Stromal cell of bone marrow (primary cell): ENCODE data around the gene RDH5.

Experiments
- DNase-seq: peaks from one replicate; pipeline ENCODE4 v3.0.0-alpha.2; 2012; ENCODE audit warnings: low read depth

RDH5 gene

DNA sequence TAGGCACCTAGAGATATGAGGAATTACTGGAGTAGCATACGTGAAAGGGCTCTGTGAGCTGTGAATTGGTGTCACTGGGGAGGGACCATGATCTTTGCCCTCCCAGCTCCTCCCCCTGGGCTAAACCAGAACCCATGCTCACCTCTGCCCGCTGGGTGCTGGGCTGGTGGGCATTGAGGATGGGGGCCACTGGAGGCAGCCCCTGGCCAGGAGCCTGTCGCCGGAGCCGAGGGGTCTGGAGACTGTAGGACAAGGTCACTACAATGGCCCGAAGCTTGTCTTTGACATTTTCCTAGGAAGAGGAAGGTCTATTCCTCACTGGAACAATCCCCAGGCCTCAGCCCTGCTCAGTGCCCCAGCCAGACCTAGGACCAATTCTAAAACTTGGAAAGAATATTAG, 24.1 kb upstream of the RDH5 start:
- no peak for DNase-seq

DNA sequence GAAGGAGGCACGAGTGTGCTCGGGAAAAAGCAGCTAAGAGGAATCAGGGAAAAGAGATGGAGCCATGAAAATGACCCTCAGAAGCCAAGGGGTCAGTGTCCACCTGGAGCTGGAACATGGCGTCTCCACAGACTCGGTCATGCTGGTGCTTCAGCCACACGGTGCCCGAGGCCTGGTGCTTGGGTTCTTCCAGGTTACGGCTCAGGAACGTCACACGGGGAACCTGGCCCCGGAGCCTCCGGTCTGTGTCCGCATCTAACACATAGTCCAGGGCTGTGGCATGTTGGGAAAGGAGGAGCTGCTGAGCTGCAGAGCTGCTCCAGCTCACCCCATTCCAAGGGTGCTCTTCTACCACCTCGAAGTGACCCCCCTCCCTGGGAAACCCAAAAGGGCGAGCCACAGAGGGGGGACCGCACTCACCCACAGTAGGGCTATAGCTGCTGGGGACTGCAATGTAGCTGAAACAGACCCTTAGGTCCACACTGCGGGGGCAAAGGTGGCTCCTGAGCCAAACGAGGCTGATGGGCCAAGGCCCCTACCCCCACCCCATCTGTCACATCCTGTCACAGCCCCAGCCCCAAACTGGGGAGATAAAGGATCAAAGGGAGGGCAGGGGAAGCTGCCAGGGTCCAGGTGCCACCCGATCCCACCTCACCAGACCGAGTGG, 23.3 kb upstream of the RDH5 start:
- no peak for DNase-seq

GRCh38 chr12:55697686-55698085, 22.5 kb upstream of the RDH5 start:
- DNase-seq = no peak

DNA sequence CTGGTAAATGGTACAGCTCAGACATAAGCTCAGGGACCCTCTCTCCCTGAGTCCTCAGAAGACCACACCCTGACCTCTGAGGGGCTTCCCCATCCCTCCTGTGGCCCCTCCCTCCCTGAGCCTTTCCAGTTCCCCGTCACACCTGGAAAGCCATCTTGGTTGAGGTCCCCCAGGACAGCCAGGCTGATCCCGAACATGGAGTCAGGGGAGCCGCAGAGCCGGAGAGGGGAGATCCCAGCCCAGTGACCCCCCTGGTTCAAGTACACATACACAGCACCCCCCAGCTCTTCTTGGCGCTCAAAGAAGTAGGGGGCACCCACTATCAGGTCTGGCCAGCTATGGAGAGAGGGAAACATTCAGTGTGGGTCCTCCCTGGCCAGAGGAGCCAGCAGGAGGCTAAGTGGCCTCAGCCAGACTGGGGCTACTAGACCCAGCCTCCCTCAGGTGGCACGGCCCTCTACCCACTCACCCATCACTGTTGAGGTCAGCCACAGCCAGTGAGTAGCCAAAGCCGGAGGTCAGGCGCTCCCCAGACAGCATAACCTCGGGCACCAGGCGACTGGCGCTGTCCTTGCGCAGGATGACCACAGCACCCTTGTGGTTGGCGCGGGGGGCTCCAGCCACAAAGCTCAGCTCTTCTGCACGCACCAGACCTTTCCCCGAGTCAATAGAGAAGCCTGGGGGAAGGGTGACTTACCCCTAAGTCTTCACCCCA, 21.8 kb upstream of the RDH5 start:
- no peak for DNase-seq

DNA sequence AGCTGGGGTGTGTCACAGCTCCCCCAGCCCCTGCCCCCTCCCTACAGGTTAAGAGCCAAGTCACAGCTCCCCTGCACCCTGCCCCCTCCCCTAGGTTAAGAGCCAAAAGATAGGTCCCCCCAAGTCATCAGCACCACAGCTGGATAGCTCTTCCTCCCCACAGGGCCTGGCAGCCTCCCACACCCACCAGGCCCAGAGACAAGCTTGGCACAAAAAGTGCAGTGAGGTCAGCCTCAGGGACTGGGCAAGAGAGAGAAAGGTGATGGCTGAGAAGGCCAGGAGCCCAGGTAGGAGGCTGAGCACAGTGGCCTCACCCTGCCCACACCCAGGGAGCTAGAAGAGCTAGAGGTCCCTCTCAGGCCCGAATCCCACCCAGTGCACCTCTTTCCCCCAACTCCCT, 21.2 kb upstream of the RDH5 start:
- DNase-seq = no peak

GRCh38 chr12:55699471-55700055, 20.6 kb upstream of the RDH5 start:
- no peak for DNase-seq

DNA sequence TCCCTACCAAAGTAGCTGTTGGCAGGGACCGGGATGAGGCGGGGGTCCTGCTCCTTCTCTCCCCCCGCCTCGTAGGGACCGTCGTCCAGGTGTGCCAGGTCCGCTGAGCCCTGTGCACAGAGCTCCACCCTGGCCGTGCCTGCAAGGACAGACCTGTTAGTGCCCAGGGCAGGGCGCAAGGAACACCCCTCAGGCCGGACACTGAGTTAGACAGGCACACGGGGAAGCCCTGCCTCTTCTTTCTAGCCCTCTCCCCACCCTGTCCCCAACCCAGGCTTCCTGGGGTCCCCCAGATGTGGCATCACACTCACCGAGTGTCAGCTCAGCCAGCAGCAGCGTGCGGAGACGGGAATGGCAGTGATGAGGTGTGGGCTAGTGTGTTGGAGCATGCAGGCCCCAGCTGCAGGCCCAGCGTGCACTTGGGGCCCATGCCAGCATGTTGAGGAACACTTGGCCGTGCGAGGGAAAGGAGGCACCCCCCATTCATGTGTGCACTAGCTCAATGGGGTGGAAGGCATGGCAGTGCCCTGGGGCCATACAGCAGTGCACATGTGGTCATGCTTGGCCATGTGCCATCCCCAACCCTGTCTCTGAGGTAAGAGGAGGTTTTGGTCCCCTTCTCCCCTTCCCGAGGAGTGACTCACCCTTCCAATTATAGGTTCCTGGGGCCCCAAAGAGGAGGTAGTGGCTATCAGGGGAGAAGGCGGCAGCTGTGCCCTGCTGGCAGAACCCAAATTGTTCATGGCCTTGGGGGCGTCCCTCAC, 19.8 kb upstream of the RDH5 start:
- no peak for DNase-seq

GRCh38 chr12:55702861-55703260, 17.3 kb upstream of the RDH5 start:
- no peak for DNase-seq

- DNase-seq = no peak
These were observed 16.9 kb upstream of the RDH5 start for GRCh38 chr12:55703288-55703687.

DNA sequence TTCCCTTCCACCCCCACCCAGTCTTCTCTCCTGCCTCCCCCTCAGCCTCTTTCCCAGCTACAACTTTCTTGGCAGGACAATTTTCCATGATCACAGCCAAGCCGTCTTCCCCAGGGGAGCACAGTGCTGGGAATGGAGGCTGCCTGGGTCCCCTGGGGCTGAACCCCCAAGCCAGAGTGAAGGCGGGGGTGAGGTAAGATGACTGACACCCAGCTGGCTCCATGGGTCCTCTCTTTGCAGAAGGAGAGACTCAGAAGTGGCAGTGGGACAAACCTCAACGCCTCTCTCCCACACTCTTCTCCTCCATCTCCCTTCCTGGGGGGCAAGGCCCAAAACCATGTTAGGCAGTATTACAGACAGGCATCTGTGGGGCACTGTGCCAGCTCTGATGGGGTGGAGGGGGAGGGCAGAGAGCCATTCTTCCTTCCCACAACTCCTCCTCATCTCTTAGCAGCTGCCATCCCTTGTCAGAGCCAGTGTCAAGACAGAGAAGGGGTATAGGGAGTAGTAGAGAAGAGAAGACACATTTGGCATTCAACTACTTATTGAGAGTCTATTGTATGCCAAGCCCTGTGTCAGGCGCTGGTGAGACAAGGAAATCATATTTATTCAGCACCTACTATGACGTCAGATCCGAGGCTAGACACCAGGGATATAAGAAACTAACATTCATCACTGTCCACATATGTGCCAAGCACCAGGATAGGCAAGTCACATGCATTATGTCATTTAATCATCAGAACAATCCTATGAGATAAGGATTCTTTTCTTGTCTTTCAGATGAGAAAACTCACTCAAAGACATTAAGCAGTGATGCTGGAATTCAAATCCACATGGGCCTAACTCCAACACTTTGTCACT, 16.1 kb upstream of the RDH5 start:
- no peak for DNase-seq

DNA sequence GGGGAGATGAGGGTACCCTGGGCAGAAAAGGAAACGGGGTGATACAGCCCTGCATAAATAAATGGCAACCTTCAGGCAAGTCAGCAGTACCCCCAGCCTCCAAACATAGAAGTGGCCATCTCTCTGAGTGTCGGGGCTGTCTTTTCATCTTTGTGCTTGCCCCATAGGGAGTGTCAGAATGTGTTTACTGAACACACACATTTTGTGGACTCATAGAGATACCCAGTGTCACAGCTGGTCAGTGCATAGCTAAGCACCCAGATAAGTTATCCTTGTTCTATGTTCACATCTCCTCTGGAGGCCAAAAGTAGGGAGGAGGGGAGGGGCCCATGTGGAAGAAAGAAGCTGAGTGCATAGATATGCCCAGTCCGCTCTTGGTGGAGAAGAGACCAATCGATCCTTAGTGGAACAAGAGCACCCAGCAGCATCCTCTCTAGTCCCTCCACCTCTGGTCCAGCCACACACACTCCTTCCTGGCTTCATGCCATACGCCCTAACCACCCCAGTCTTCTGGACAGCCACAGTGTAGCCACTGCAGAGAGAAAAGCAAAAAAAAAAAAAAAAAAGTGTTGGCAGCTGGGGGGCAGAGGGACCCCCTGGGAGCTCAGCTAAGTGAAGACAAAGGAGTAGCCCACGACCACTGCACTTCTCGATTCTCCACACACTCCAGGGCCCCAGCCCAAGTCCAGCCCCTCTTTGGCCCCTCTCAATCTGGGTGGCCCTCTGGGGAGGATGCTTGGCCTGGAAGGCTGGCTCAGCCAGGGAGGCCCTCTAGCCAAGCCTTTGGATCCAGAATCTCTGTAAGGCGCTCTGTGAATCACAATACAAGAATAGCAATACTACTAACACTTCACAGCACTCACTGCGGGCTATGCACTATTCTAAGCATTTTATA, 15.1 kb upstream of the RDH5 start:
- DNase-seq = no peak

DNA sequence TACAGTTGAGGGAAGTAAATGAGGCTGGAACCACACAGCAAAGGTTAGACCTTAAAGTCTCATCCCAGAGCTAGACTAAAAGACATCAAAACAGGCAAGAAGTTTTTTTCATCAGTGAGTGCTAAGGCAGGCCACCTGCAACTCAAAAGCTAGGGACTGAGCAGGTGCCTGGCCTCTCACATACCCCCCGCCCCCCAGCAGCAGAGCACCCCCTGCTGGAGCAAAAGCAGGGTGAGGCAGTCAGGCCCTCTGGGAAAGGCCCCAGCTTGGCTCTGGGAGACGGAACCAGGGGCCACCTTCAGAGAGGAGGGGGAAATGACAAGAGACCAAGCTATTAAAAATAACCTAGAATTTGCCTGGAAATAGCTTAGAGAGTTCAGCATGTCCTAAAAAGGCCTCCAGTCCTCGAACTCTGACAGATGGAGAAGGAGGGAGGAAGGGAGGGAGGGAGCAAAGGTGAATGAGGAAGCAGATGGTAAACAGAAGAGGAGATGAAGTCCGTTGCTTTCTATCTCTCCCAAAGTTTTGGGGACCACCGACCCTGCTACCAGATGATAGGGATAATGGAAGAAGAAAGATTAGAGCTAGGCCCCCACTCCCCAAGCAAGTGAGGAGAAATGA, 14.3 kb upstream of the RDH5 start:
- no peak for DNase-seq

DNA sequence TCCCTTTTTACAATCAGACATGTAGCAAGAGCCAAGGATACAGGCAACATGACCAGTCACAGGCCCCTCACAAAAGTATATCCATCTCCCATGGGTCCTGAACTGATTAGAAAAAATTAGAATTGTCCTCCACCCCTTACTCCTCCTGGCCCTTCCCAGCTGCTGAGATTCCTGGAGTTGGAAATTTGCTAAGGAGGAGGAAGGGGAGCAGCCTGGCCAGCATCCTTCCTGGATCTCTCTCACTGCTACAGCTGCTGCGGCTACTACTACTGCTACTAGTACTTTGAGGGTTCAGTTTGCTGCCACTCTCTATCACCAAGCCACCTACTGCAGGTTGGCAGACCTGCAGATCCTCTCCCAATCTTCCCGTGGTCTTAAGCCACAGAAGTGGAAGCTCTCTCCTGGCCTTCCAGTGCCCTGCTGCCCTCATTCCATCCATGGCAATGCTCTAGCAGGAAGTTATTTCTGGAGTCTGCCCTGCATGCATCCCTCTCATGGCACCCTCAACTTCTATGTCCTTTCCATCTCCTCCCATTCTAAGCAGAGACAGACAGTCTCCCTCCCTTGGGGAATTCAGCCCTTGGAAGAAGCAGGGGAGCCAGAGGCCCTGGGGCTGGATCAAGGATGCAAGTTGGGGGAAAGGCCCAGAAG, 13.5 kb upstream of the RDH5 start:
- no peak for DNase-seq

DNA sequence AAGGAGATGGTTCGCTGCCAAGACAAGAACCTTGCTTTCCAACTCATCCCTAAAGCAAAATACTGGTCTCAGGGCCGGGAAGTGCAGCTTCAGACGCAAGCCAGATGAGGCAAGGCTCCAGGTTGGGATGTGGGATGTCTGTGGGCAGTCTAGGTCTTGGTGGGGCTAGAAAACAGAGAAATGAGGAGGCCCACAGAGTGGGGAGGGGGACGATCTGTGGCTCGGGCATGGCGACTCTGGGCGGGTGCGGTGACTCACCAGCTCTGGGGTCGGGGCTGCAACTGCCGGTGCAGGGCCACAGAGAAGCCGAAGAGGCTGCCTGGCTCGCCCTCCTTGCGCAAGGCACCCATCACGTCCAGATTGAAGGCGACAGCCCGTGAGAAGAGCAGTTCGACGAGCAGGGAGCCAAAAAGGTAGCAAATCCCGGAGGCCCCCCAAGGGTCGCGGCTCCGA, 12.9 kb upstream of the RDH5 start:
- DNase-seq = no peak

DNA sequence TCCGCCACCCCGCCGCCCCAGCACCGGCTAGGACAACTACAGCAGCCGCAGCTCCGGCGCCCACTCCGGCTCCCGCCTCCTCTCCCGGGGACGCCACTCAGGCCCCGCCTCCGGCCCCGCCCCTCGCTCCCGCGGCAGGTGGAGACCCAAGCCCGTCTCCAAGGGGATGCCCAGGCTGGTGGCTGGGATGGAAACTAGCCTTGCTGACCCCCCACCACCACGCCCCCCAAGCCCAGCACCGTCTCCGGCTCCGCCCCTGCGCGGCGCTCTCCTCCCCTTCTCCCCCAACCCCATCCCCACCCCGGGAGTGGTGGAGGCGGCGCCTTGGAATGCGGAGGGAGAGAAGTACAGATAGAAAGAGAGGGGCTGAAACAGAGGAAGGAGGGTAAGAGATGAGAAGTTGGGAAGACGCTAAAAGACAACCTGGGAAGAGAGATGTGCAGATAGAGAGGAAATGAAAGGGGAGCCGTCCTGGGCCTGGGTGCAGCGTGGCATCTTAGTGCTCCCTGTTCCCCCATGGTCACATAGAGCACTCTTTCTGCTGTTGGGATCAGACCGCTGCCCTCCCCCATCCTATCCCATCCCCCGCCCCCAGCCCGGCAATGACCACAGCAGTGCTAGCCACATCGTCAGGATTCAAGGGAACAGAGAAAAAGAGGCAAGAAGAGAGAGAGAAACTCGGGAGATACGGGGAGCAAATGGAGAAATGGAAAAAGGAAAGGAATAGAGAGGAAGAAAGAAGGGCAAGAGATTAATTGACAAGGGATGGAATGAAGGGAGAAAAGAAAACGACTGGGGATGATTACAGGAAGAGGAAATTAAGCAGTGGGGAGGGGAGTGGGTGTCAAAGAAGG, 12.1 kb upstream of the RDH5 start, which contains the start of gene ITGA7:
Gene ITGA7 (minus strand): TSS at position 64 of the 854 bp plus-strand sequence. CDS start 222 bp downstream, outside the sequence.
- no peak for DNase-seq

- no peak for DNase-seq
These were observed 11.4 kb upstream of the RDH5 start for GRCh38 chr12:55708695-55709233.

DNA sequence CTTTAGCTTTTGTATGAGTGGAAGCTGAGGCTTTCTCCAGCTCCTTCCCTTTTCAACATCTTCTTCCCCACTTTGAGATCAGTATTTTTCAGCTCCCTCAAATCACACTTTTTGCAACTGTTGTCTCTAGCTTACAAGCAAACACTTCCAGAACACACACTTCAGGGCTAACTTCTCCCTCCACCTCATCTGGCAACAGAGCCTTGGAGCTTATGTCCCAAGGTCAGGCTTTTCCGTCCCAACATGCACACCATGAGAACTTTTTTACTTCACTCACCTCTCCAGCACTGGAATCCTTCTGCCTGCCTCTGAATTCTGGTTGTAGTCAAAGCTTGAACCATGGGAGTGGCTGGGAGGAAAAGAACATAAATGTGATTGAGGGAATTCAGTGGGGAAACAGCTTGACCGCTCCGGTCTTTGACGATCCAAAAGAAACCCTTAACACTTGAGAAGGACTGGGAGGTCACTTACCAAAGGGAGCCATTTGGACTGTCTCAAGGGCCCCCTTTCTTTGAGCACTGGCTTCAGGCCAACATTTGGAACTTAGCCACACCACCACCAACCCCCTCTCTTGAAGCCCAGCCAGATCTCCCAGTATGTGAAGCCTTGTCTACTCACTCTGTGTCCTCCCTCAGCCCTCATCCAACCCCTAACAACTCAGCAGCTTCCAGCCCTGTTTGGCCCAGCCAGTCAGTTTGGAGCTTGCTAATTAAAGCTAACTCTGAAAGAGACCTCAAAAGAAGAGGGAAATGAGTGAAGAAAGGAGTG, 8.2 kb upstream of the RDH5 start:
- no peak for DNase-seq
